CD4-positive, alpha-beta T cell (primary cell): Measurements from ENCODE around the gene FHDC1. TPM values are rescaled to one million over a fixed set of nuclear protein-coding genes. Genes with fewer than 3 reads are reported as not detected.

Experiments
- ATAC-seq: fragments of 200-7000 bp; cut with Tn5 transposase; one replicate; pipeline ENCODE4 v1.10.0; 2022; ENCODE audit warnings: mild to moderate bottlenecking; ENCODE audit not compliant: poor library complexity
- CTCF ChIA-PET: fragments of 350-600 bp; sonication (Branson Sonifier 250); formaldehyde crosslinking; loops from one replicate; lab custom pipeline; 2021; ENCODE audit warnings: antibody characterized with exemption, inconsistent platforms; lab: Charles Lee
- POLR2A ChIA-PET: fragments of 350-600 bp; sonication (Branson Sonifier 250); formaldehyde crosslinking; loops from one replicate; lab custom pipeline; 2021; ENCODE audit warnings: antibody characterized with exemption, inconsistent platforms; lab: Charles Lee
- DNase-seq, 14 experiments: peaks; one replicate each; pipeline ENCODE4 v3.0.0-alpha.2; 2013 to 2020; ENCODE audit warnings: mixed read lengths in 2 of 14
- H3K27ac ChIP-seq, 2 donors: one replicate each; pipeline versions ENCODE4 v1.5.1 to v1.7.0; 2013; ENCODE audit warnings: low read length in 2 of 2, low read depth in 1 of 2, mild to moderate bottlenecking in 1 of 2
- H3K27me3 ChIP-seq, 2 experiments: 1 replicate in 1 of 2; 2 replicates in 1 of 2; pipeline versions ENCODE4 v1.6.1 to v1.7.0; 2013; ENCODE audit warnings: low read length in 2 of 2, control low read depth in 1 of 2, mild to moderate bottlenecking in 1 of 2, moderate library complexity in 1 of 2; ENCODE audit not compliant: insufficient read depth in 2 of 2, control insufficient read depth in 1 of 2
- H3K36me3 ChIP-seq: one replicate; pipeline ENCODE4 v1.6.1; 2013; ENCODE audit warnings: low read length, control low read depth; ENCODE audit not compliant: insufficient read depth
- H3K4me1 ChIP-seq: one replicate; pipeline ENCODE4 v1.6.1; 2013; ENCODE audit warnings: low read length, control low read depth; ENCODE audit not compliant: insufficient read depth
- H3K4me3 ChIP-seq: one replicate; pipeline ENCODE4 v1.5.1; 2013; ENCODE audit warnings: mild to moderate bottlenecking, low read length, moderate library complexity
- H3K9me3 ChIP-seq, 2 experiments: 1 replicate in 1 of 2; 2 replicates in 1 of 2; pipeline versions ENCODE4 v1.6.1 to v1.7.0; 2013; ENCODE audit warnings: low read length in 2 of 2, mild to moderate bottlenecking in 2 of 2, control low read depth in 1 of 2, moderate library complexity in 1 of 2; ENCODE audit not compliant: control insufficient read depth in 1 of 2, insufficient read depth in 1 of 2
- H3K27ac Mint-ChIP-seq: one replicate; pipeline ENCODE4 v1.8.0; 2020; ENCODE audit warnings: mixed read lengths
- H3K27me3 Mint-ChIP-seq: one replicate; pipeline ENCODE4 v1.8.0; 2021; ENCODE audit warnings: mixed read lengths
- H3K36me3 Mint-ChIP-seq: one replicate; pipeline ENCODE4 v1.8.0; 2021; ENCODE audit warnings: low read depth, mixed read lengths
- H3K4me1 Mint-ChIP-seq: one replicate; pipeline ENCODE4 v1.8.0; 2021; ENCODE audit warnings: low read depth, mixed read lengths
- H3K4me3 Mint-ChIP-seq: one replicate; pipeline ENCODE4 v1.8.0; 2020; ENCODE audit warnings: mild to moderate bottlenecking, mixed read lengths
- H3K9me3 Mint-ChIP-seq: one replicate; pipeline ENCODE4 v1.8.0; 2020; ENCODE audit warnings: mixed read lengths
- CTCF ChIP-seq: fragments of 200-600 bp; IDR thresholded peaks from one replicate; pipeline ENCODE4 v1.8.0; 2022; ENCODE audit warnings: antibody characterized with exemption, mild to moderate bottlenecking
- intact Hi-C, 2 experiments: fragments of 100-400 bp; cut with DNase I in 1 of 2; cut with micrococcal nuclease in 1 of 2; formaldehyde crosslinking; loops; one replicate each; pipeline versions ENCODE4 v1.15.1 to v1.9.0; 2023 to 2025; cut with DNase I, micrococcal nuclease
- total RNA-seq, 174 experiments: library from RNA in 2 of 174; stranded (reverse) in 2 of 174; gene quantifications; one replicate each; pipeline ENCODE4 v1.2.3 and lab custom pipeline; 2021 to 2026

FHDC1 gene
- total RNA-seq, 2 experiments from 2014 or later = 0.03 TPM; not detected in 1

GRCh38 chr4:152976212-152976761 is 40.2 kb downstream of the FHDC1 start:
- Mint-ChIP-seq H3K4me3 (no peak overlapping the region), H3K36me3 (no peaks in the 10 kb centered on the region), H3K4me1 (no peaks in the 10 kb centered on the region), H3K9me3 (no peaks in the 10 kb centered on the region), H3K27ac (no peak overlapping the region), H3K27me3 (no peaks in the 10 kb centered on the region)
- Histone ChIP-seq H3K4me3 (no peak overlapping the region), H3K9me3 (no peaks in the 10 kb centered on the region), H3K4me1 (no peaks in the 10 kb centered on the region), H3K27me3 (no peaks in the 10 kb centered on the region), H3K27ac (no peak overlapping the region), H3K36me3 (no peaks in the 10 kb centered on the region)
- no peak for ATAC-seq
- ChIA-PET CTCF (interaction anchor here (0.9 kb wide), 1 partner anchor 151 kb away, joined by 3 read pairs; no protein-coding TSS in a partner anchor), POLR2A (no interaction called here)
- intact Hi-C loops = no loop called here
- TF ChIP-seq CTCF = no peak
- no peak for DNase-seq

- H3K27ac Mint-ChIP-seq = no peak overlapping the region
- no peak for TF ChIP-seq CTCF
- no peak overlapping the region for H3K27ac ChIP-seq
- H3K27me3 ChIP-seq = no peaks in the 10 kb centered on the region
- H3K9me3 ChIP-seq = no peaks in the 10 kb centered on the region
- H3K4me1 ChIP-seq = no peaks in the 10 kb centered on the region
- no peaks in the 10 kb centered on the region for H3K4me1 Mint-ChIP-seq
- ChIA-PET CTCF (no interaction called here), POLR2A (no interaction called here)
- H3K27me3 Mint-ChIP-seq = no peaks in the 10 kb centered on the region
- no peak overlapping the region for H3K4me3 Mint-ChIP-seq
- H3K36me3 ChIP-seq = no peaks in the 10 kb centered on the region
- H3K9me3 Mint-ChIP-seq = no peaks in the 10 kb centered on the region
- intact Hi-C loops = no loop called here
- DNase-seq = no peak
- no peaks in the 10 kb centered on the region for H3K36me3 Mint-ChIP-seq
- H3K4me3 ChIP-seq = no peak overlapping the region
- ATAC-seq = no peak
Observed at GRCh38 chr4:152979731-152980330, 43.7 kb downstream of the FHDC1 start.

GRCh38 chr4:152981278-152981677 is 45.2 kb downstream of the FHDC1 start:
- ATAC-seq = no peak
- Histone ChIP-seq H3K4me3 (no peak overlapping the region), H3K27ac (no peak overlapping the region), H3K9me3 (no peaks in the 10 kb centered on the region), H3K4me1 (no peaks in the 10 kb centered on the region), H3K36me3 (no peaks in the 10 kb centered on the region), H3K27me3 (no peaks in the 10 kb centered on the region)
- Mint-ChIP-seq H3K36me3 (no peaks in the 10 kb centered on the region), H3K9me3 (no peaks in the 10 kb centered on the region), H3K4me3 (no peak overlapping the region), H3K4me1 (no peaks in the 10 kb centered on the region), H3K27me3 (no peaks in the 10 kb centered on the region), H3K27ac (no peak overlapping the region)
- intact Hi-C loops = no loop called here
- POLR2A ChIA-PET = no interaction called here
- CTCF ChIA-PET = no interaction called here
- DNase-seq = no peak
- TF ChIP-seq CTCF = no peak
